SU-DHL-6 (cell line): ENCODE measurements around the gene ARHGAP35.

Source experiments
- H2AFZ ChIP-seq: fragments of 200-600 bp; sonication (generic); 2 replicates; pipeline ENCODE4 v1.6.1; 2014; ENCODE audit warnings: low read depth, mild to moderate bottlenecking, moderate library complexity, mixed read lengths, antibody characterized with exemption, low read length; ENCODE audit not compliant: severe bottlenecking
- H3F3A ChIP-seq: fragments of 200-600 bp; shearing (Covaris generic); 2 replicates; pipeline ENCODE4 v1.6.0; 2016; ENCODE audit warnings: antibody characterized with exemption, mild to moderate bottlenecking; ENCODE audit not compliant: insufficient read depth
- H3K27ac ChIP-seq: fragments of 200-600 bp; sonication (generic); 2 replicates; pipeline ENCODE4 v1.5.1; 2016; ENCODE audit warnings: low read depth, mild to moderate bottlenecking, low read length, moderate library complexity, mixed read lengths
- H3K27me3 ChIP-seq: fragments of 200-600 bp; sonication (generic), shearing (Covaris generic); 2 replicates; pipeline ENCODE4 v1.6.0; 2014; ENCODE audit warnings: mild to moderate bottlenecking, low read length
- H3K36me3 ChIP-seq: fragments of 200-600 bp; sonication (generic); 2 replicates; pipeline ENCODE4 v1.6.1; 2014; ENCODE audit warnings: mild to moderate bottlenecking, low read length, mixed read lengths
- H3K4me2 ChIP-seq: fragments of 300-600, 200-600 bp; shearing (Covaris generic), sonication (generic); 2 replicates; pipeline ENCODE4 v1.6.0; 2014; ENCODE audit warnings: low read length, low read depth, mild to moderate bottlenecking; ENCODE audit not compliant: poor library complexity, severe bottlenecking
- H3K4me3 ChIP-seq: fragments of 200-600 bp; sonication (generic); 2 replicates; pipeline ENCODE4 v1.5.1; 2014; ENCODE audit warnings: antibody characterized with exemption, low read length, mild to moderate bottlenecking, mixed read lengths; ENCODE audit not compliant: insufficient read depth, poor library complexity, severe bottlenecking
- H3K79me2 ChIP-seq: fragments of 200-600 bp; sonication (generic); 2 replicates; pipeline ENCODE4 v1.6.1; 2014; ENCODE audit warnings: mild to moderate bottlenecking, low read length, moderate library complexity; ENCODE audit not compliant: insufficient read depth
- H3K9ac ChIP-seq: fragments of 200-600 bp; sonication (generic); 2 replicates; pipeline ENCODE4 v1.7.0; 2014; ENCODE audit warnings: mild to moderate bottlenecking, low read length
- H3K9me2 ChIP-seq: fragments of 200-600 bp; sonication (generic); replicated peaks from 2 replicates; pipeline ENCODE4 v1.6.1; 2014; ENCODE audit warnings: low read length; ENCODE audit not compliant: insufficient read depth
- H3K9me3 ChIP-seq: fragments of 200-600 bp; sonication (generic); 2 replicates; pipeline ENCODE4 v1.6.1; 2014; ENCODE audit warnings: low read length, mixed read lengths; ENCODE audit not compliant: insufficient read depth
- H4K20me1 ChIP-seq: fragments of 200-600 bp; sonication (generic); 2 replicates; pipeline ENCODE4 v1.6.1; 2014; ENCODE audit warnings: low read depth, mild to moderate bottlenecking, antibody characterized with exemption, low read length, moderate library complexity, mixed read lengths
- EZH2phosphoT487 ChIP-seq: fragments of 200-600 bp; sonication (generic), shearing (Covaris generic); conservative IDR thresholded peaks from 2 replicates; pipeline ENCODE4 v1.6.1; 2018; ENCODE audit warnings: mild to moderate bottlenecking, antibody characterized with exemption, low read length, moderate library complexity, mixed read lengths
- TF ChIP-seq, protein P1 (sequence below): fragments of 200-600 bp; sonication (generic); IDR thresholded peaks from one replicate; pipeline ENCODE4 v1.5.1; 2017; ENCODE audit warnings: antibody characterized with exemption, mild to moderate bottlenecking, low read length, moderate library complexity; ENCODE audit not compliant: insufficient read depth, poor library complexity, severe bottlenecking

ARHGAP35 gene

DNA sequence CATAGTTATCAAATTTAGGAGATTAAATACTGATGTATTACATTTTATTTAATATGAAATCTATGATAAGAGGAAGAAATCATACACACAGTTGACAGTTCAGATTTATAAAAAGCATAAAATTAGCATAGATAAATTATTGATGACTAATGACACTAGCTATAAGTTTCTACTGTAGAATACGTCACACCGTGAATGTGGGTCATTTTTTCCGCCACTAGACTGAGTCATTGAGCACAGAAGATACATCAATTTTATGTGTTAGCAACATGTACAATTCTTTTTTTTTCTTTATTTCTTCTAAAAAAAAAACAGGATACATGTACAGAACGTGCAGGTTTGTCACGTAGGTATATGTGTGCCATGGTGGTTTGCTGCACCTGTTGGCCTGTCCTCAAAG lies 32.3 kb upstream of the ARHGAP35 start:
- Histone ChIP-seq H3K9ac (no peak overlapping the region), H3K9me2 (no peaks in the 10 kb centered on the region), H4K20me1 (no peaks in the 10 kb centered on the region), H3K4me3 (no peak overlapping the region), H3K9me3 (no peaks in the 10 kb centered on the region), H3F3A (peaks cover 20% of the 10 kb centered on the region), H3K4me2 (no peak overlapping the region), H2AFZ (no peak overlapping the region), H3K79me2 (no peaks in the 10 kb centered on the region), H3K36me3 (no peaks in the 10 kb centered on the region), H3K27ac (no peak overlapping the region), H3K27me3 (no peaks in the 10 kb centered on the region)
- no peak for TF ChIP-seq EZH2phosphoT487
- TF ChIP-seq, protein P1, sequence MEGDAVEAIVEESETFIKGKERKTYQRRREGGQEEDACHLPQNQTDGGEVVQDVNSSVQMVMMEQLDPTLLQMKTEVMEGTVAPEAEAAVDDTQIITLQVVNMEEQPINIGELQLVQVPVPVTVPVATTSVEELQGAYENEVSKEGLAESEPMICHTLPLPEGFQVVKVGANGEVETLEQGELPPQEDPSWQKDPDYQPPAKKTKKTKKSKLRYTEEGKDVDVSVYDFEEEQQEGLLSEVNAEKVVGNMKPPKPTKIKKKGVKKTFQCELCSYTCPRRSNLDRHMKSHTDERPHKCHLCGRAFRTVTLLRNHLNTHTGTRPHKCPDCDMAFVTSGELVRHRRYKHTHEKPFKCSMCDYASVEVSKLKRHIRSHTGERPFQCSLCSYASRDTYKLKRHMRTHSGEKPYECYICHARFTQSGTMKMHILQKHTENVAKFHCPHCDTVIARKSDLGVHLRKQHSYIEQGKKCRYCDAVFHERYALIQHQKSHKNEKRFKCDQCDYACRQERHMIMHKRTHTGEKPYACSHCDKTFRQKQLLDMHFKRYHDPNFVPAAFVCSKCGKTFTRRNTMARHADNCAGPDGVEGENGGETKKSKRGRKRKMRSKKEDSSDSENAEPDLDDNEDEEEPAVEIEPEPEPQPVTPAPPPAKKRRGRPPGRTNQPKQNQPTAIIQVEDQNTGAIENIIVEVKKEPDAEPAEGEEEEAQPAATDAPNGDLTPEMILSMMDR = no peak

DNA sequence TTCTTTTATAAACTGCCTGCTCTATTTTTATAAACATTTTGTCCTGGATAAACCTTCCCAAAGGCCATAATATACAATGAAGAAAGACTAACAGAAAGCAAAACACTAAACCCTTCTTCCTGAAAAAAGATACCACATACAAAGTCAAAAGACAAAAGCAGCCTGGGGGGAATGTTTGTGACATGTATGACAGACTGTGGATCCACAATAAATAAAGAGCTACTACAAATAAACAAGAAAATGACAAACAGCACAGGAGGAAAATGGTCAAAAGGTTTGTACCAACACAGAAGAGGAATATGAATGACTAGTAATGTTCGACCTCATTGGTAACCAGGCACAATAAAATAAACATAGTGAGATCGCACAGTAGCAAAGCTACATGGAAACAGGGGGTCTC lies 29.9 kb upstream of the ARHGAP35 start:
- Histone ChIP-seq H3F3A (peaks cover 4% of the 10 kb centered on the region; the same call in 1 of the 2 replicates), H3K4me2 (no peak overlapping the region), H2AFZ (no peak overlapping the region), H3K9me2 (no peaks in the 10 kb centered on the region), H3K27ac (no peak overlapping the region), H3K9ac (no peak overlapping the region), H3K4me3 (no peak overlapping the region), H3K36me3 (no peaks in the 10 kb centered on the region), H3K9me3 (no peaks in the 10 kb centered on the region), H3K79me2 (no peaks in the 10 kb centered on the region), H4K20me1 (no peaks in the 10 kb centered on the region), H3K27me3 (no peaks in the 10 kb centered on the region)
- TF ChIP-seq, protein P1 = no peak

DNA sequence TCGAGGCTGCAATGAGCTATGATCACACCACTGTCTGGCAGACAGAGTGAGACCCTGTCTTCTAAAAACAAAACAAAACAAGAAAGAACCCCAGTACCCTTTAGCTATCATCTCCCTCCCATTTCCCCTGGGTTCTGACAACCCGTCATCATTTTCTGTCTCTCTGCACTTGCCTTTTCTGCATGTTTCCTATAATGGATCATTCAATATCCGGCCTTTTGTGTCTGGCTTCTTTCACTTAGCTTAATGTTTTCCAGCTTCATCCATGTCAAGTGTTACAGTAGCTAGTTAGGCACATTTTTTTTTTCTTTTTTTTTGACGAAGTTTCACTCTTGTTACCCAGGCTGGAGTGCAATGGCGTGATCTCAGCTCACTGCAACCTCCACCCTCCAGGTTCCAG lies 26.7 kb upstream of the ARHGAP35 start:
- Histone ChIP-seq H4K20me1 (no peaks in the 10 kb centered on the region), H3K4me2 (no peak overlapping the region), H3K27ac (no peak overlapping the region), H3K9me2 (no peaks in the 10 kb centered on the region), H3F3A (no peaks in the 10 kb centered on the region), H3K9ac (no peak overlapping the region), H3K36me3 (no peaks in the 10 kb centered on the region), H3K27me3 (no peaks in the 10 kb centered on the region), H2AFZ (no peak overlapping the region), H3K4me3 (no peak overlapping the region), H3K79me2 (no peaks in the 10 kb centered on the region), H3K9me3 (no peaks in the 10 kb centered on the region)
- TF ChIP-seq, protein P1 = no peak

DNA sequence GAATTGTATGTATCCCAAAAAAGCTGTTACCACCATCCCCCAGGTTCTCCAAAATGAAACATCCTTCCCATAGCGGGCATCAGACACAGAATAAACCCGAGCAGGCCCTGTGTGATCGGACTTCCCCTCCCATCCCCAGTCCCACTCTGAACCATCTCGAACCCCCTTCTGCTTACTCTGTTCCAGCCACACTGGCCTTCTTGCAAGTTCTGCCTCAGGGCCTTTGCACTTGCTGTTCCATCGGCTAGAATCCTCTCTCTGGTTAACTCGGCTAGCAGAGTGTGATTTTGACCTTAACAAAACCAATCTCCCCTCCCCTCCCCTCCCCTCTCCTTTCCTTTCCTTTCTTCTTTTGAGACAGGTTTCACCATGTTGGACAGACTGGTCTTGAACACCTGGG lies 25.8 kb upstream of the ARHGAP35 start:
- Histone ChIP-seq H3K9me2 (no peaks in the 10 kb centered on the region), H3K79me2 (no peaks in the 10 kb centered on the region)

More for the DNA sequence above, 25.8 kb upstream of the ARHGAP35 start:
- H3F3A ChIP-seq = no peaks in the 10 kb centered on the region
- H3K9ac ChIP-seq = no peak overlapping the region
- H3K36me3 ChIP-seq = no peaks in the 10 kb centered on the region
- no peak overlapping the region for H3K4me3 ChIP-seq
- no peak overlapping the region for H2AFZ ChIP-seq
- TF ChIP-seq, protein P1 = no peak
- no peak for TF ChIP-seq EZH2phosphoT487
- H3K9me3 ChIP-seq = no peaks in the 10 kb centered on the region
- no peaks in the 10 kb centered on the region for H3K27me3 ChIP-seq
- H3K4me2 ChIP-seq = no peak overlapping the region
- H3K27ac ChIP-seq = no peak overlapping the region
- H4K20me1 ChIP-seq = no peaks in the 10 kb centered on the region
